ENCODE results near the gene SZT2. TPM values are rescaled to one million over a fixed set of nuclear protein-coding genes. Genes with fewer than 3 reads are reported as not detected.

Gene SZT2
- total and polyA plus RNA-seq, 2 of the 4 experiments (the other 2 are of a cell fraction): 9.5 to 14.3 TPM

- Histone ChIP-seq H2AFZ (replicated peaks; ENCODE audit: low read length, poor library complexity) (no peak overlapping the region), H3K9ac (ENCODE audit: low read depth, low read length) (no peak overlapping the region), H3K27me3 (ENCODE audit: control insufficient read depth, insufficient read depth, low read length) (no peaks in the 10 kb centered on the region), H3K9me3 (ENCODE audit: control insufficient read depth, insufficient read depth, low read length) (no peaks in the 10 kb centered on the region), H2AK5ac (ENCODE audit: low read depth, low read length) (no peak overlapping the region), H3K9me1 (ENCODE audit: insufficient read depth, low read length) (peaks cover 6% of the 10 kb centered on the region; the same call in 1 of the 2 replicates), H2AK9ac (replicated peaks; ENCODE audit: low read depth, low read length, poor library complexity) (no peak overlapping the region), H4K20me1 (ENCODE audit: insufficient read depth, low read length) (peaks cover 5% of the 10 kb centered on the region; the same call in 1 of the 2 replicates), H3K14ac (replicated peaks; ENCODE audit: low read depth, low read length) (no peak overlapping the region), H3K4me2 (ENCODE audit: low read depth, low read length) (no peak overlapping the region), H3K79me1 (ENCODE audit: low read depth in 1 of 2, low read length in 2 of 2) (peaks cover 3 to 60% of the 10 kb centered on the region in 2 experiments; a peak in 3 of 4 replicates), H4K5ac (ENCODE audit: low read depth, low read length) (no peak overlapping the region), H3K4ac (ENCODE audit: low read depth, low read length) (no peak overlapping the region), H2BK120ac (ENCODE audit: low read depth, low read length) (no peak overlapping the region), H3K36me3 (ENCODE audit: control insufficient read depth, insufficient read depth, low read length) (peaks cover 49% of the 10 kb centered on the region), H4K8ac (ENCODE audit: low read depth in 2 of 2, low read length in 2 of 2) (no peak overlapping the region), H3K18ac (ENCODE audit: low read depth, low read length) (no peak overlapping the region), H3K4me1 (ENCODE audit: control insufficient read depth, insufficient read depth, low read length) (0 out of 2 replicates have a peak, but pooled peaks cover 2% of the 10 kb centered on the region), H2BK20ac (ENCODE audit: low read depth, low read length) (no peak overlapping the region), H3K4me3 (ENCODE audit: insufficient read depth, low read depth, low read length) (no peak overlapping the region), H3K27ac (ENCODE audit: insufficient read depth, low read length) (no peak overlapping the region), H4K91ac (ENCODE audit: insufficient read depth, low read depth, low read length) (no peak overlapping the region; the same call in 1 of the 2 replicates), H2BK15ac (ENCODE audit: low read depth, low read length) (no peak overlapping the region), H3K23ac (ENCODE audit: low read depth, low read length) (0 out of 2 replicates have a peak overlapping the region, but pooled peaks have one; percentile 20), H2BK5ac (ENCODE audit: low read depth, low read length, poor library complexity, severe bottlenecking) (no peak overlapping the region), H3K56ac (ENCODE audit: extremely low read depth, insufficient read depth, low read length) (no peak overlapping the region)
- 100% methylated on average over 2 of the region's 3 CpGs; no CpG with 5 or more reads in 1 of the 2 experiments for WGBS, 2 experiments (ENCODE audit: extremely low coverage in 2 of 2, insufficient read length in 1 of 2)
- DNase-seq: no peak
- BruUV-seq (replicated peaks): no TSS peak
- ChIA-PET POLR2A (ENCODE audit: unreplicated experiment) (interaction anchor here (0.6 kb wide), 1 partner anchor 89 kb away, joined by 8 read pairs; no protein-coding TSS in a partner anchor), CTCF (no interaction called here)
- no peak for TF ChIP-seq CTCF (conservative IDR thresholded peaks at IDR 0.05; ENCODE audit: low read depth, low read length)
- no peak for TF ChIP-seq MAFK (IDR thresholded peaks at IDR 0.05; ENCODE audit: low read depth, low read length)
- no peak for TF ChIP-seq RCOR1 (IDR thresholded peaks at IDR 0.05; ENCODE audit: insufficient replicate concordance, low read length)
- TF ChIP-seq SMC3 (IDR thresholded peaks at IDR 0.05; ENCODE audit: low read depth, low read length): no peak
- no peak for TF ChIP-seq MAZ (IDR thresholded peaks at IDR 0.05; ENCODE audit: borderline replicate concordance, low read depth, low read length)
- no peak for TF ChIP-seq FOS (IDR thresholded peaks at IDR 0.05; ENCODE audit: low read depth, low read length)
- no peak for TF ChIP-seq ELK1 (IDR thresholded peaks at IDR 0.05; ENCODE audit: borderline replicate concordance, low read depth, low read length)
- TF ChIP-seq RFX5 (IDR thresholded peaks at IDR 0.05; ENCODE audit: low read depth, low read length): no peak
- no peak for TF ChIP-seq MXI1 (IDR thresholded peaks at IDR 0.05; ENCODE audit: borderline replicate concordance, low read depth, low read length)
- TF ChIP-seq POLR2A (IDR thresholded peaks at IDR 0.05; ENCODE audit: low read depth, low read length): no peak
- TF ChIP-seq NFE2L2 (IDR thresholded peaks at IDR 0.05; ENCODE audit: low read depth, low read length): no peak
- TF ChIP-seq USF2 (IDR thresholded peaks at IDR 0.05; ENCODE audit: low read depth, low read length): no peak
- TF ChIP-seq RAD21 (IDR thresholded peaks at IDR 0.05; ENCODE audit: low read length): no peak
- TF ChIP-seq CHD1 (IDR thresholded peaks at IDR 0.05; ENCODE audit: low read depth, low read length): no peak
- in situ Hi-C loops (cut with MboI; ENCODE audit: low sequenced_read_pairs) (no loop called here), intact Hi-C loops (cut with micrococcal nuclease) (no loop called here), dilution Hi-C loops (cut with HindIII; ENCODE audit: low sequenced_read_pairs, unreplicated experiment) (no loop called here)
- peak; percentile 10; the same call in 1 of the 2 replicates for ATAC-seq (ENCODE audit: low read depth)
Measured at GRCh38 chr1:43381612-43382011, 8.1 kb upstream of the SZT2 start.
